Peyer's patch (tissue), 4 donors: ENCODE results near the gene UBE2J2. TPM values are rescaled to one million over a fixed set of nuclear protein-coding genes. Genes with fewer than 3 reads are reported as not detected.

Experiments
- DNase-seq, 3 donors: peaks; one replicate each; pipeline ENCODE4 v3.0.0-alpha.2; 2017 to 2019
- H3K27ac ChIP-seq, 4 donors: fragments of 200-600 bp; sonication (generic); one replicate each; pipeline ENCODE4 v1.5.1; 2016 to 2019
- H3K27me3 ChIP-seq, 2 donors: fragments of 200-600 bp; sonication (generic); one replicate each; pipeline ENCODE4 v1.5.1; 2019
- H3K36me3 ChIP-seq, 3 donors: fragments of 200-600 bp; sonication (generic); one replicate each; pipeline ENCODE4 v1.5.1; 2016 to 2019
- H3K4me1 ChIP-seq, 4 donors: fragments of 200-600 bp; sonication (generic); one replicate each; pipeline ENCODE4 v1.5.1; 2016 to 2019
- H3K4me3 ChIP-seq, 4 donors: fragments of 200-600 bp; sonication (generic); 1 replicate in 3 of 4; 2 replicates in 1 of 4; pipeline ENCODE4 v1.5.1; 2016 to 2019; ENCODE audit warnings: mild to moderate bottlenecking in 1 of 4
- H3K9me3 ChIP-seq, 4 donors: fragments of 200-600 bp; sonication (generic); one replicate each; pipeline ENCODE4 v1.5.1; 2016 to 2019; ENCODE audit warnings: mild to moderate bottlenecking in 1 of 4
- POLR2A ChIP-seq, 2 donors: fragments of 450-650 bp; IDR thresholded peaks; one replicate each; pipeline ENCODE4 v1.5.1; 2017; ENCODE audit warnings: antibody characterized with exemption in 2 of 2, mild to moderate bottlenecking in 2 of 2, moderate library complexity in 2 of 2
- total RNA-seq, 4 donors: library from RNA; depleted of rRNA; stranded (reverse); fragments of >200 nt; gene quantifications; one replicate each; pipeline ENCODE4 v1.1.0, GENCODE V29; 2016
- TF ChIP-seq, protein P1 (sequence below), 6 experiments: fragments of 450-650 bp in 4 of 6; fragments of 200-600 bp in 2 of 6; sonication (generic) in 1 of 6; IDR thresholded peaks; one replicate each; pipeline ENCODE4 v1.5.1; 2017 to 2019; ENCODE audit warnings: antibody characterized with exemption in 6 of 6, mild to moderate bottlenecking in 3 of 6, moderate library complexity in 1 of 6

The UBE2J2 gene
- total RNA-seq, 4 donors from 2014 or later, result 25.6 to 64.2 (median 55.3) TPM

DNA sequence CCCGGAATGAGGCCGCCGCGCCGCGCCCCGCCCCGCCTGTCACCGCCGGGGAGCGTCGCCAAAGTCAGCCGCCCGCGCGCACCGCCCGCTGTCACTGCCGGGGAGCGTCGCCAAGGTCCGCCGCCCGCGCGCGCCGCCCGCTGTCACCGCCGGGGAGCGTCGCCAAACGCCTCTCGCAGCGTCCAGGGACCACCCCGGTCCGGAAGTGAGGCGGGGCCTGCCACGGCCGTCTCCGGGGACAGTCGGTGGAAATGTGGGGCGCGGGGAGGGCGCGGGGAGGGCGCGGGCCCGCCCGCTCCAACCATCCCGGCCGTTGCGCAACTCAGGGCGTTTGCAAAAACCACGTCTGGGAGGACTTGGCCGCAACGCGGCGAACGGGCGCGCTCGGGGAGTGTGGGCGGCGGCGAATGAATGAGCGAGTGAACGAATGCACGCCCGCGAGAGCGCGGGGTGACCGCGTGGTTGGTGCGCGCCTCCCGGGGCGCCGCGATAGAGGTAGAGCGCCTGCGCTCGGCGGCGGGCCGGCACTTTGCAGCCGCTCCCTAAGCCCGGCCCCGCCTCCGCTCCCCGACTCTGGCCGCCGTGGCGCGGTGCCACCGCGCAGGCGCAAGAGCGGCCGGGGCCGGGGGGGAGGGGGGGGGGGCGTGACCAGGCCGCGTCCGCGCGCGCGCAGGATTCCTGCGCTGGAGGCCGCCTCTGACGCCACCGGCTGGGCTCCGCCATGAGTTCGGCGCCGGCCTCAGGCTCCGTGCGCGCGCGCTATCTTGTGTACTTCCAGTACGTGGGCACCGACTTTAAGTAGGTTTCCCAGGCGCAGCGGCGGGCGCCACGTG is 34.5 kb upstream of the UBE2J2 start, which contains the start of the genes ACAP3 and PUSL1:
Gene ACAP3, minus strand, starts transcription at position 8 of the 833 bp plus-strand sequence. CDS start 115 bp downstream, outside the sequence.
Gene PUSL1, plus strand, starts transcription at position 675 of the 833 bp plus-strand sequence. Its CDS starts 47 bp downstream, at position 722.
- DNase-seq, result peak; percentile 86 to 94 (median 92)
- TF ChIP-seq POLR2A (IDR thresholded peaks at IDR 0.05), result peak in 1 of 2 donors; percentile 13
- TF ChIP-seq, protein P1, sequence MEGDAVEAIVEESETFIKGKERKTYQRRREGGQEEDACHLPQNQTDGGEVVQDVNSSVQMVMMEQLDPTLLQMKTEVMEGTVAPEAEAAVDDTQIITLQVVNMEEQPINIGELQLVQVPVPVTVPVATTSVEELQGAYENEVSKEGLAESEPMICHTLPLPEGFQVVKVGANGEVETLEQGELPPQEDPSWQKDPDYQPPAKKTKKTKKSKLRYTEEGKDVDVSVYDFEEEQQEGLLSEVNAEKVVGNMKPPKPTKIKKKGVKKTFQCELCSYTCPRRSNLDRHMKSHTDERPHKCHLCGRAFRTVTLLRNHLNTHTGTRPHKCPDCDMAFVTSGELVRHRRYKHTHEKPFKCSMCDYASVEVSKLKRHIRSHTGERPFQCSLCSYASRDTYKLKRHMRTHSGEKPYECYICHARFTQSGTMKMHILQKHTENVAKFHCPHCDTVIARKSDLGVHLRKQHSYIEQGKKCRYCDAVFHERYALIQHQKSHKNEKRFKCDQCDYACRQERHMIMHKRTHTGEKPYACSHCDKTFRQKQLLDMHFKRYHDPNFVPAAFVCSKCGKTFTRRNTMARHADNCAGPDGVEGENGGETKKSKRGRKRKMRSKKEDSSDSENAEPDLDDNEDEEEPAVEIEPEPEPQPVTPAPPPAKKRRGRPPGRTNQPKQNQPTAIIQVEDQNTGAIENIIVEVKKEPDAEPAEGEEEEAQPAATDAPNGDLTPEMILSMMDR (IDR thresholded peaks at IDR 0.05), result peak in 3 of 6 experiments; percentile 18 to 32 (median 25)
- H3K4me1 ChIP-seq, result peaks cover 12 to 54% (median 38%) of the 10 kb centered on the region in 4 donors
- no peaks in the 10 kb centered on the region for H3K9me3 ChIP-seq
- H3K36me3 ChIP-seq, result peaks cover 0 to 31% (median 0%) of the 10 kb centered on the region in 3 donors
- H3K27me3 ChIP-seq, result no peaks in the 10 kb centered on the region
- peak within 1 kb of the TSS; percentile 89 to 94 (median 92) for H3K27ac ChIP-seq
- H3K4me3 ChIP-seq, result peak within 1 kb of the TSS; percentile 77 to 96 (median 83)

DNA sequence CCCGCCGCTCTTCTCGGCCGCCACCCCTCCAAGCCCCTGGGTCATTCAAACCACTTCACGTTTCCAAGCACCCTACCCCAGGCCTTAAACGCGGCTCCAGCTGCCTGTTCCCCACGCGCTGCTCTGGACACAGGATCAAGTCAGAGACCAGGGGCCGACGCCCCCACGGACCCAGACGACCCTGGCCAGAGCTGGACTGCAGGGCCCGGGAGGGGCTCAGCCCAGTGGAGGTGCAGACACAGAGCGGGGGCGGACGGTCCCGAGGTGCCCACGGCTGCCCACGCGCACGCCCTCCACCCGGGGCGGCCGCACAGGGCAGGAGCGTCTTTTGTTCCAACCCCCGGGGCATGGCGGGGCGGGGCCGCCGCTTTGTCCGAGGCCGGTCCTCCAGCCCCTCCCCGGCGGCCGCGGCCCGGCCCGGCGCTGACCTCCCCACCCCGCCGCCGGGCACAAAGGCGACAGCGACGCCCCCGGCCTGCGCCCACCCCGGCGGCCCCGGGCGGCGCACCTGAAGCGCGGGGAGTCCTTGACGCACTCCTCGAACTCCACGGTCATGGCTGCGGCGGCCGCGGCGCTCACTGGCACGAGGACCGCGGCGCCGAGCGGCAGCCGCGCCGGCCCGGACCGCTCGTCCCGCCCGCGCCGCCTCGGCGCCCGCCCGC is 33.7 kb upstream of the UBE2J2 start:
- Histone ChIP-seq H3K4me3 (peak overlapping the region; percentile 77 to 96 (median 83)), H3K36me3 (peaks cover 0 to 23% (median 0%) of the 10 kb centered on the region in 3 donors), H3K27me3 (no peaks in the 10 kb centered on the region), H3K27ac (peak overlapping the region; percentile 89 to 94 (median 92)), H3K9me3 (no peaks in the 10 kb centered on the region), H3K4me1 (peaks cover 12 to 54% (median 38%) of the 10 kb centered on the region in 4 donors)
- DNase-seq, result peak in 1 of 3 donors; percentile 73
- peak in 1 of 2 donors; percentile 48 for TF ChIP-seq POLR2A (IDR thresholded peaks at IDR 0.05)
- TF ChIP-seq, protein P1 (IDR thresholded peaks at IDR 0.05), result no peak

GRCh38 chr1:1306661-1307260 is 33.1 kb upstream of the UBE2J2 start:
- Histone ChIP-seq H3K36me3 (peaks cover 0 to 17% (median 0%) of the 10 kb centered on the region in 3 donors), H3K27ac (peak overlapping the region; percentile 89 to 94 (median 92)), H3K4me3 (peak overlapping the region; percentile 77 to 96 (median 83)), H3K4me1 (peaks cover 12 to 54% (median 38%) of the 10 kb centered on the region in 4 donors), H3K9me3 (no peaks in the 10 kb centered on the region), H3K27me3 (no peaks in the 10 kb centered on the region)
- peak in 1 of 3 donors; percentile 63 for DNase-seq
- TF ChIP-seq, protein P1 (IDR thresholded peaks at IDR 0.05), result no peak
- TF ChIP-seq POLR2A (IDR thresholded peaks at IDR 0.05), result no peak

DNA sequence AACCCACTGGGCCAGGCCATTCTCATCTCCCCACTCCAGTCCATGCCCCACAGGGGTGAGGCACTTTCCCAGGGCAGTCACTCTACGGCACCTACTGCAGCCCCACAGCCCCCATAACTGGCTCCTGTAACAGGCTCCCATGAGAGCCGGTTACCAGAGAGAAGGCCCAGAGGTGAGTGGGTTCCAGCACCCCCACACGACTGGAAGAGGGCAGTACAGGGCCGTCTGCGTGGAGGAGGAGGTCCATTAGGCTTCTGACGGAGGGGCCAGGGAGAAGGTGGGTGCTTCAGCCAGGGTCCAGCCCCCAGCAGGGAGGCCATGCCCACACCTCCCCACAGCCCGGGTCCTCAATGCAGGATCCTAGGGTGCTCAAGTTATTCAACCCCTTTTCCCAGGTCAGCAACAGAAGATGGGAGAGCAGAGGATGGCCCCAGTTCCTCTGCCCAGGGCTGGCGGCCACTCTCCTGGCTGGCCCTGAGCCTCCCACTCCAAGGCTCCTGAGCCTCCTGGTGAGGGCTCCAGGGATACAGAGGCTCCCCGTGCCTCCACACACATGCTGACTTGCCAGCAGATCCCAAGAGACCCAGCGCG is 32.5 kb upstream of the UBE2J2 start:
- Histone ChIP-seq H3K4me3 (peak overlapping the region; percentile 32 to 96 (median 78)), H3K27ac (peak overlapping the region; percentile 69 to 94 (median 78)), H3K9me3 (no peaks in the 10 kb centered on the region), H3K27me3 (no peaks in the 10 kb centered on the region), H3K36me3 (peaks cover 0 to 11% (median 0%) of the 10 kb centered on the region in 3 donors), H3K4me1 (peaks cover 12 to 54% (median 38%) of the 10 kb centered on the region in 4 donors)
- TF ChIP-seq POLR2A (IDR thresholded peaks at IDR 0.05), result no peak
- TF ChIP-seq, protein P1 (IDR thresholded peaks at IDR 0.05), result no peak
- no peak for DNase-seq
